MCF 10A (cell line): ENCODE measurements around the gene PPP6R2. TPM values are rescaled to one million over a fixed set of nuclear protein-coding genes. Genes with fewer than 3 reads are reported as not detected.

ENCODE experiments used
- BruUV-seq: library from RNA; stranded (reverse); fragments of 400-500 nt; replicated peaks from 2 replicates; lab custom pipeline; 2021; lab: Mats Ljungman, UMichigan
- CTCF ChIA-PET: fragments of 300-600 bp; sonication (Branson Sonifier 250); formaldehyde crosslinking; extraction: SDS; loops from one replicate; lab custom pipeline; 2021; ENCODE audit warnings: antibody characterized with exemption, inconsistent platforms; lab: Yijun Ruan, JAX
- POLR2A ChIA-PET: fragments of 300-600, 350-650 bp; sonication (Branson Sonifier 250); formaldehyde crosslinking; extraction: SDS; loops from one replicate; lab custom pipeline; 2020; ENCODE audit warnings: antibody characterized with exemption, inconsistent platforms; lab: Yijun Ruan, JAX
- DNase-seq: peaks from one replicate; pipeline ENCODE4 v3.0.0-alpha.2; 2018; ENCODE audit not compliant: unreplicated experiment
- H3K27ac Mint-ChIP-seq: one replicate; pipeline ENCODE4 v1.8.0; 2022; ENCODE audit warnings: mild to moderate bottlenecking, low read depth, mixed read lengths; ENCODE audit not compliant: unreplicated experiment
- H3K27me3 Mint-ChIP-seq: one replicate; pipeline ENCODE4 v1.8.0; 2022; ENCODE audit warnings: mixed read lengths; ENCODE audit not compliant: insufficient read depth, unreplicated experiment
- H3K36me3 Mint-ChIP-seq: one replicate; pipeline ENCODE4 v1.8.0; 2022; ENCODE audit warnings: mild to moderate bottlenecking, moderate library complexity, mixed read lengths; ENCODE audit not compliant: insufficient read depth, unreplicated experiment
- H3K4me1 Mint-ChIP-seq: one replicate; pipeline ENCODE4 v1.8.0; 2022; ENCODE audit warnings: mixed read lengths; ENCODE audit not compliant: insufficient read depth, unreplicated experiment
- H3K4me3 Mint-ChIP-seq: one replicate; pipeline ENCODE4 v1.8.0; 2022; ENCODE audit warnings: mild to moderate bottlenecking, moderate library complexity, mixed read lengths; ENCODE audit not compliant: unreplicated experiment
- H3K9me3 Mint-ChIP-seq: one replicate; pipeline ENCODE4 v1.8.0; 2022; ENCODE audit warnings: mixed read lengths; ENCODE audit not compliant: unreplicated experiment
- CTCF ChIP-seq: fragments of 200-600 bp; IDR thresholded peaks from one replicate; pipeline ENCODE4 v1.8.0; 2022; ENCODE audit warnings: antibody characterized with exemption, mild to moderate bottlenecking; ENCODE audit not compliant: unreplicated experiment
- intact Hi-C: fragments of 100-400 bp; cut with micrococcal nuclease; formaldehyde crosslinking; loops from 2 replicates; pipeline ENCODE4 v1.14.1; 2022
- total RNA-seq: library from RNA; stranded (reverse); gene quantifications from 2 replicates; pipeline ENCODE4 v1.2.3, GENCODE V29; 2022

PPP6R2 gene
- total RNA-seq, 1 experiment from 2014 or later, result 30.1 TPM

GRCh38 chr22:50464451-50464850, 121.3 kb downstream of the PPP6R2 start:
- no TSS peak for BruUV-seq
- H3K27me3 Mint-ChIP-seq, result no peaks in the 10 kb centered on the region
- POLR2A ChIA-PET, result no interaction called here

GRCh38 chr22:50465066-50465930, 122.2 kb downstream of the PPP6R2 start:
- no peak overlapping the region for H3K4me3 Mint-ChIP-seq
- no peak for TF ChIP-seq CTCF
- DNase-seq, result no peak
- ChIA-PET CTCF (interaction anchor here (0.5 to 0.7 kb wide), 4 partner anchors 26 to 214 kb away, joined by 3 read pairs; no protein-coding TSS in a partner anchor), POLR2A (no interaction called here)
- H3K27ac Mint-ChIP-seq, result no peak overlapping the region
- H3K9me3 Mint-ChIP-seq, result no peaks in the 10 kb centered on the region
- peaks cover under 1% of the 10 kb centered on the region for H3K4me1 Mint-ChIP-seq
- H3K36me3 Mint-ChIP-seq, result peaks cover 38% of the 10 kb centered on the region
- BruUV-seq, result no TSS peak
- H3K27me3 Mint-ChIP-seq, result no peaks in the 10 kb centered on the region
- intact Hi-C loops, result no loop called here

More at GRCh38 chr22:50464451-50464850, 121.3 kb downstream of the PPP6R2 start:
- Mint-ChIP-seq H3K4me1 (no peaks in the 10 kb centered on the region), H3K27ac (no peak overlapping the region), H3K9me3 (no peaks in the 10 kb centered on the region), H3K4me3 (no peak overlapping the region), H3K36me3 (peaks cover 36% of the 10 kb centered on the region)
- CTCF ChIA-PET, result interaction anchor here (0.6 kb wide), 1 partner anchor 128 kb away, joined by 3 read pairs; no protein-coding TSS in a partner anchor
- intact Hi-C loops, result no loop called here
- TF ChIP-seq CTCF, result no peak
- no peak for DNase-seq

- H3K4me1 Mint-ChIP-seq, result peaks cover 9% of the 10 kb centered on the region
- no peaks in the 10 kb centered on the region for H3K27me3 Mint-ChIP-seq
- TF ChIP-seq CTCF, result no peak
- peaks cover 34% of the 10 kb centered on the region for H3K36me3 Mint-ChIP-seq
- DNase-seq, result no peak
- H3K4me3 Mint-ChIP-seq, result no peak overlapping the region
- POLR2A ChIA-PET, result interaction anchor here (0.6 to 0.7 kb wide), 2 partner anchors 57 to 68 kb away, joined by 3 read pairs; no protein-coding TSS in a partner anchor
- H3K27ac Mint-ChIP-seq, result no peak overlapping the region
- intact Hi-C loops, result no loop called here
- H3K9me3 Mint-ChIP-seq, result no peaks in the 10 kb centered on the region
- no TSS peak for BruUV-seq
- CTCF ChIA-PET, result no interaction called here
Measured at GRCh38 chr22:50467341-50467740, 124.2 kb downstream of the PPP6R2 start.

- ChIA-PET CTCF (interaction anchor here (0.6 to 1.1 kb wide), 2 partner anchors 30 to 145 kb away, joined by 3 to 4 read pairs; no protein-coding TSS in a partner anchor), POLR2A (interaction anchor here (0.7 to 0.9 kb wide), 2 partner anchors 11 to 68 kb away, joined by 3 read pairs; no protein-coding TSS in a partner anchor)
- Mint-ChIP-seq H3K4me1 (peaks cover 11% of the 10 kb centered on the region), H3K27me3 (no peaks in the 10 kb centered on the region), H3K9me3 (no peaks in the 10 kb centered on the region), H3K4me3 (no peak overlapping the region), H3K27ac (no peak overlapping the region), H3K36me3 (peaks cover 32% of the 10 kb centered on the region)
- no TSS peak for BruUV-seq
- TF ChIP-seq CTCF, result no peak
- DNase-seq, result no peak
- intact Hi-C loops, result no loop called here
Measured at GRCh38 chr22:50467773-50468440, 124.8 kb downstream of the PPP6R2 start.
